ENCODE data around the gene MZB1.
"Not testable (repeated sequence)": the region's sequence is repeated elsewhere in the genome, so short reads cannot be mapped to it uniquely, and the experiment has no call there.

Gene MZB1

DNA sequence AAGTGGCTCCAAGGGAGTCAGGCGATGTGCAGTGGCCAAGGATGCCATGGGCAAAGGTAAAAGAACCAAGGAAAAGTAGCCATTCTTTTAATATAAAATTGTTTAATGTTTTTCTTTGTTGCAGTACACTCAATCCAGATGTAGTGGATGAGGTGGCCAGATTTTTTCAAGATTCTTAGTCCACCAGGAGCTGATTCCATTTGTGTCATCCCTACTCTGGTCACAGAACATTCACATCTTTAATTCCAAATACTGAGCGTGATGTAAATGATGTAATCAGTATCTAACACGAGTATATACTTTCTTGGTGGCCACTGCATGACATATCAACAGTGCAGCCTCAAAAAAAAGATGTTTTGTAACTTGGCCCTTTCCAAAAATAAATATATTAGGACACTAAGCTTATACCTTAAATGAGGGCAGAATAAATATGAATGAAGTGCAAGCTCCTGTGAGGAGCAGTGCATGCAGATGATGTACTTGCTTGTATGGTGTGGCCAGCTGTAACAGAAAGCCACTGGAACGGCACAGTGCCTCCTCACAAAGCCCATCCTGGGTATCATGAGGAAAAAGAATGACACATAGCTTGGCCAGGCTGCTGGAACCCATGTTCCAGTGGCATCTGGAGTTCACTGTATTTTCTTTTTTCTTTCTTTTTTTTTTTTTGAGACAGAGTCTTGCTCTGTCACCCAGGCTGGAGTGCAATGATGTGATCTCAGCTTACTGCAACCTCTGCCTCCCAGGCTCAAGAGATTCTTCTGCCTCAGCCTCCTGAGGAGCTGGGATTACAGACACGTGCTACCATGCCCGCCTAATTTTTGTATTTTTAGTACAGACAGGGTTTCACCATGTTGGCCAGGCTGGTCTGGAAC, 20.6 kb upstream of the MZB1 start:
- no peak for DNase-seq

DNA sequence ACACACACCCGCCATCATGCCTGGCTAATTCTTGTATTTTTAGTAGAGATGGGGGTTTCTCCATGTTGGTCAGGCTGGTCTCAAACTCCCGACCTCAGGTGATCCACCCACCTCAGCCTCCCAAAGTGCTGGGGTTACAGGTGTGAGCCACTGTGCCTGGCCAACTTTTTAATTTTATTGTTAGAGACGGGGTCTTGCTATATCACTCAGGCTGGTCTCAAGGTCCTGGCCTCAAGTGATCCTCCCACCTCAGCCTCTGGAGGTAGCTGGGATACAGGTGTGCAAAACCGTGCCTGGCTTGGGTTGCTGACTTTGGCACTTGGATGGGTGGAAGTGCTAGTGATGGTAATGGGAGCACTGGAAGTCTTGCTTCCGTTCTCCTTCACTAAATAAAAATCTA, 19.4 kb upstream of the MZB1 start:
- DNase-seq, result not testable (repeated sequence)

DNA sequence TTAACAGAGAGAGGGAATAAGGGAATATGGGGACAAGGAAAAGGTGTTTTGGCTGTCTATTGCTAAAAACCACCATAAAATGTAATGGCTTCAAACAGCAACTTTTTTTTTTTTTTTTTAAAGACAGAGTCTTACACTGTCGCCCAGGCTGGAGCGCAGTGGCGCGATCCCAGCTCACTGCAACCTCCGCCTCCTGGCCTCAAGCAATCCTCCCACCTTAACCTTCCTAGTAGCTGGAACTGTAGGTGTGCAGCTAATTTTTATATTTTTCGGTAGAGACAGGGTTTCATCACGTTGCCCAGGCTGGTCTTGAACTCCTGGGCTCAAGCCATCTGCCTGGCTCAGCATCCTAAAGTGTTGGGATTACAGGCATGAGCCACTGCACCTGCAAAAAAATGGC, 18.5 kb upstream of the MZB1 start:
- DNase-seq, result no peak

DNA sequence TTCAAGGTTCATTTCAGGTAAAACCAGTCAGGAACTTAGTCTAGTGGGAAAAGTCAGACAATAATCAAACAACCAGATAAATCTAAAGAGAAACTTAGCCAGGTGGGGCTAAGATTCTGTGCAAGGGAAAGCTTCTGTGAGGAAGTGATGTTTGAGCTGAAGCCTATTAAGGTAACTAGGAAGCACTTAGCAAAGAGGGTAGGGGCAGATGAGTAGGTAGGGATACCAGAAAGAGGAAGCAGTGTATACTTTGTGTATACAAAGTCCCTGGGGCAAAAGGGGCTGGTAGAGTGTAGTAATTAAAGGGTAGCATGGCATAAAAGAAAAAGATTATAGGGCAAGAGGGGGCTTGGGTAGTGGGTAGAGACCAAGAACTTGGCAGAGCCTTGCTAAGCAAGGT, 17.8 kb upstream of the MZB1 start:
- DNase-seq, result no peak

DNA sequence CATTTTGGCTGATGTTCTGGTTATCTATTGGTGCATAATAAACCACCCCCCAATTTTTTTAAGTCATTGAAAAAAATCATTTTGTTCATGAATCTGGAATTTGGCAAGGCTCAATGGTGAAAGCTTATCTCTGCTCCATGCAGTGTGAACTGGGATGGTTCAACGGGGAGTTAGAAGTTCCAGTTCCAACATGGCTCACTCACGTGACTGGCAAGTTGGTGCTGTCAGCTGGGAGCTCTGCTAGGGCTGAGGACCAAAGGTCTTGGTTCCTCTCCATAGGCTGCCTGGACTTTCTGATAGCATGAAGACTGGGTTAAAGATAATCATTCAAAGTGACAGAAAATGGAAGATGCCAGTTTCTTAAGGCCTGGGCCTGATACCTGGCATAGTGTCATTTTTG, 17.2 kb upstream of the MZB1 start:
- DNase-seq, result no peak

DNA sequence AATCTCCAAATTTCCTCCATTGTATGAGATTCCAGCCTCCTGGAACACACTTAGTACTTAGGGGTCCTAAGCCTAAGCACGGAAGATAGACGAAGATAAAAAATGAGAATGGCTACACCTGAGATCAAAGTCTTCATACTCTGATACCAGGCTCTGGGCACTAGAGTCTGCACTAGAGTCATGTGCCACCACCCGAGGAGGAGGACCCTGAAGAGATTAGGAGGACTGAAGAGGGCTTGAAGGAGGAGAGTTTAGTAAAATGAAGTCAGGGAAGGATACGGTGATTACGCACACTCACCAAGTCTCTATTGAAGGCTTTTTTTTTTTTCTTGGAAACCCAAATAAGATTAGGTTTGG, 14.7 kb upstream of the MZB1 start:
- DNase-seq, result no peak

DNA sequence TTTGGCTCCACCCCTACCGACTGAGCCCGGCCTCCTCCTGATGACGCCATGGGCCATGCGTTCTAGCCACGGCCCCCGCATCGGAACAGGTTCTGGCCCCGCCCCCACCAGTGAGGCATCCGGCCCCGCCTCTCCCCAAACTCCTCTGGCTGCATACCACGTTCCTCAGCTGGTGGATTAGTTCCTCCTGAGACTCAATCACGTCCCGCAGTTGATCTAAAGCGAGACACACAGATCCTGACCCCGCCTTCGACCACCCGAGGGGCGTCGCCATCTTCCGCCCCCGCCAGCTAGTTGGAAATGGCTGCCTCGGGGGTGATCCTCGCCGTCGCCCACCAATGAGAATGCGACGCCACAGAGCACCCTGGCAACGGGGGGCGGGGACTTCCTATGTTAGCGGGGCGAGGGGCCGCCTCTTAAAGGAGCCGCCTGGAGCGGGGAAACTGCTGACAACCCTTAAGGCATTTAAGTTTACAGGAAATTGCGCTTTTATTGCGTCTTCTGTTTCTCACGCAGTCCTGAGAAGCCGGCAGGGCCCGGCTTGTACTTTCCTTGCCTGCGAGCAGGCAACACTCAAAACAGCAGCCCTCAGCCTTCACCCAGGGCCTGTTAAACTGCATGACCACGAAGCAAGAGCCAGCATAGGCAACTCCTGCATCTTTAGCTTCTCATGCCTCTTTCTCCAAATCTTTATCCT, 14.2 kb upstream of the MZB1 start, which contains the start of gene SPATA24:
Gene SPATA24 (minus strand): TSS at position 303 of the 697 bp plus-strand sequence. CDS start 29 bp downstream, at position 274.
- peak; percentile 97 for DNase-seq

DNA sequence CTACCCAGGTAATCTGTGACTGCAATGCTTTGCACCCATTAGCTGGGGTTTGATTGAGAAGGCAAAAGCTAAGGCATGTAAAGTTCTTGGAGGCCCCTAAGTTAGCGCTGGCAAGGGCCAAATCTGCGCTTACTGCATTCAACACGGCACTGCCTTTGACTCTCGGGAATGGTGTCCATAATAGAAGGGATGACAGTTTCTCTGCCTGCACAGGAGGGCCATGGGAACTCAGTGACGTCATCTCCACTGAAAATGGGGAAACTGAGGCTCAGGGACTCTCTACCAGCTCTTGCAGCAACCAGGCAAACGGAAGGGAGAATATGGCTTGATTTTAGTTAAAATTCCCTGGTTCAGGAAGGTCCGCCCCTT, 13.7 kb upstream of the MZB1 start:
- no peak for DNase-seq

DNA sequence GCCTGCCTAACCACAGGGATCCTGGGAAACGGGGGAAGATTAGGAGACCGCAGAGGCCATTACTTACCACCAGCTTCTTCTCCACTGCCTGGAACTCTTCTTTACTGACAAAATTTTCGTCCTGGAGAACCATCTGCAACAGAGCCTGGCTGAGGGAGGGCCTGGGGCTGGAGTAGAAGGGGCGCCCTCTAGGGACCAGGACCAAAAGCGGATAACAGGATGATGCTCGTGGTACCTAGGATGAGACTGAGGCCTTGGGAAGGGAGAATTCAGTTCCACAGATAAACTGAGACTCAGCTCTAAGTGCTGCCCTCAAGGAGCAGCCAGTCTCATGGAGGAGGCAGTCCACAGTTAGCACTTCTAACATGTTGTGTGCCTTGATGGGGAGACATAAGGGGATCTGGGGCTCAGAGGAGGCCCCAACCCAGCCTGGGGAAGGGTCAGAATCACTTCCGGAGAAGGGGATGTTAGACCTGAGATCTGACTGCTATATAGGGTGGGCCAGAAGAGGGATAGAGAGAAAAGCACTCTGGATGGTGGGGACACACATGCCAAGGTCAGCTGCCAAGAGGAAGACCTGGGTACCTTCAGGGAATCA, 12.9 kb upstream of the MZB1 start:
- no peak for DNase-seq

DNA sequence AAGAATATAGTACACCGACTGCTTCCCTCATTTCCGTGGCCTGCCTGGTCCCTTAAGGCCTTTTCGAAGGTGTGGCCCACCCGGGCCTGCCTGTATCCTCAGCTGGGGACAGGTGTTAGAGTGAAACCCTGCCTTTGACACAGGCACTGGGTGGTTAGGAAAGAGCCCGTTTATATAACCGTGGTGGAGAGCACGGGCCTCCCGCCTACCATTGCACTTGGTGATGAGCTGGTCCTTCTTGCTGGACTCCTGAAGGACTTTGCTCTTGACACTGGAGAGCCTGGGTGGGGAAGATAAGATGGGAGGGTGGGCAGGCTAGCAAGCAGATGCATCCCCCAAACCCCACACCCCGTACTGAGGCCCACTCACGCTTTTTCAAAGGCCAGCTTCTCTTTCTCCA, 11.8 kb upstream of the MZB1 start:
- no peak for DNase-seq

DNA sequence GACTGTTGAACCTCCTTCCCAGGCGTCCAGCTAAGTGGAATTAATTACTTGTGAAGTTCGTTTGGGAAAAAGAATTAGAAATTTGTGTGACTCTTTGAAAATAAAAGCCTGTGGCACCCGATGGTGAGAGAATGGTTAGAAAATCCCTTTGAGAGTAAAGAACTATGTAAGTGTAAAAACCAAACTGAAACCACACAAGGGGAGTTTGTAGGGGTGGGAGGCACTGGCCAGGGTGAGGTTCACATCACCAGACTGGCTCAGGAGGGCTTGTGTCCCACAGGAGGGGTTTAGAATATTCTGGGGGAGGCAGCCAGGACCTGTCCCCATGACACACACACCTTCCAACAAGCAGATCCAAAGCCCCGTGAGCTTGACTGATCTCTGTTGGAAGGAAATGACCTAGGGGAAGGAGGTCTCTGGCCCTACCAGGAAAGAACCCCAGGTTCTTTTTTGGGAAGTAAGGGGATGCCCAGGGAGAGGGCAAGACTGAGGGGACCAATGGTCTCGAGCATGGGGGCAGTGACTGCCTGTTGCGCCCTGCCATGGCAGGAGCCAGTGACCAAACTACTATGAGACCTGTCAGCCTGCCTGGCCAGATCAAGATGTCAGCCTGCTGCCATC, 9.9 kb upstream of the MZB1 start:
- no peak for DNase-seq

DNA sequence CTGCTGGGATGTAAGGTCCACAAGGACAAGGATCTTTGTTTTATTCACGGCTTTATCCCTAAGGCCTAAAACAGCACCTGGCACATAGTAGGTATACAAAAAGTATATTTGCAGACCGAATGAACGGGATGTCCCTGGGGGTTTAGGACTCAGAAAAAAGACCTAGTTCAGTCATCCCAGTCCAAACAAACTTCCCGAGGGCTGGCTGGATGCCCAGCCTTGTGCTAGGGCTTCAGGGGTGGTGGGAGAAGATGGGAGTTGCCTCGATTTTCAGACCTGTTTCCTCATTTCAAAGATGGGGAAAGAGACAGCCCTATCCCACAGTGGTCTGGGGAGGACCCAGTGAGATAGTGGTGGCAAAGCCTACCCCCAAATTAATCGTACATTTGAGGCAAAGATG, 8.2 kb upstream of the MZB1 start:
- DNase-seq, result no peak

DNA sequence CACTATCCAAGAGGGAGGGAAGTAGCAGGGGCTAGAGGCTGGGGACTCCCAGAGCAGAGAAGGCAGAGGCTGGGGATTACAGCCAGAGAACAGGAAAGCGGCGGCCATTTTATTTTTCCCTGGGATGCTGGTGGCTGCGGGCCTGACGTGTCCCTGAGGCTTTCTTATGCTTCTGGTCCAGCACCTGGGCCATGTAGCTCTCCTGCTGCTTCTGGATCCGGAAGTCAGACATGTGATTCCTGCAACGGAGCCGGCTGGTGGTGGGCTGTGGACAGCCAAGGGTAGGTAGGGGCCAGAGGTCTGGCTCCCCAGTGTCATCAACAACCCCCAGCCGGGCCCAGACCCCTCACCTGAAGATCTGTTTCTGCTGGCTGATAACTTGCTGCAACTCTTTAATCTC, 7.0 kb upstream of the MZB1 start:
- no peak for DNase-seq

DNA sequence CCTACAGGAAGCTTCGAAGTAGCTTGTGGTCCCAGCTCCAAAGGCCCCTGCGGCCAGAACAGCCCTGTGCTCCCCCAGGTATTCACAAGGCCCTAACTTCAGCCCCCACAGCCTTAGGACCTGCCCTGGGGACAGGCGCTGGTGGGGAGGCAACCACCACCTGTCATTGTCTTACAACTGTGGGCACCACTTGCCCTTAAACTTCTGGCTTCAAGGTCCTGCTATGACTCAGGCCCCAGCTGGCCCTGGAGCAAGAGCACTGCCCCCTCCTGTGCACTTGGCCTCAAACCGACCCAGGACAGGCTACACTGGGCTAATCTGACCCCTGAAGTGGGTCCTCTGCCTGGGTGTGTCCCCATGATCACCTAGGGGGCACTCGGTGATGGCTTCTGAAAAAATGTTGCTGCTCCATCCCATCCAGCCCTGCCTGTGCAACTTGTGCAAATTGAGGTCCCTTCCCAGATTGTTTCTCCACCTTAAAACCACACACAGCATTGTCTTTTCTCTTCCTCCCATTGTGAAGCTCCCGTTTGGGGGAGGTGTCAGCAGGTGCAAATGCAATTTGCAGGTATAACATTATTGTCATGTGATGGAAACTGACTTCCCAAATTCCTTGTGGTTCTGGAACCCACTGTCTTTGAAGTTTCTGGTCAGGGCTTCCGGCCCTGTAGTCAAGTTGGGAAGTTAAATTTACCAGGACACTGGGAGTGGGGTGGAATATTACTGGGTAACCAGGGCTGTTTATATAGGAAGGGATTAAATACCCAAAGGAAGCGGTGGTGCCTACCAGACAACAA, 6.3 kb upstream of the MZB1 start:
- no peak for DNase-seq

DNA sequence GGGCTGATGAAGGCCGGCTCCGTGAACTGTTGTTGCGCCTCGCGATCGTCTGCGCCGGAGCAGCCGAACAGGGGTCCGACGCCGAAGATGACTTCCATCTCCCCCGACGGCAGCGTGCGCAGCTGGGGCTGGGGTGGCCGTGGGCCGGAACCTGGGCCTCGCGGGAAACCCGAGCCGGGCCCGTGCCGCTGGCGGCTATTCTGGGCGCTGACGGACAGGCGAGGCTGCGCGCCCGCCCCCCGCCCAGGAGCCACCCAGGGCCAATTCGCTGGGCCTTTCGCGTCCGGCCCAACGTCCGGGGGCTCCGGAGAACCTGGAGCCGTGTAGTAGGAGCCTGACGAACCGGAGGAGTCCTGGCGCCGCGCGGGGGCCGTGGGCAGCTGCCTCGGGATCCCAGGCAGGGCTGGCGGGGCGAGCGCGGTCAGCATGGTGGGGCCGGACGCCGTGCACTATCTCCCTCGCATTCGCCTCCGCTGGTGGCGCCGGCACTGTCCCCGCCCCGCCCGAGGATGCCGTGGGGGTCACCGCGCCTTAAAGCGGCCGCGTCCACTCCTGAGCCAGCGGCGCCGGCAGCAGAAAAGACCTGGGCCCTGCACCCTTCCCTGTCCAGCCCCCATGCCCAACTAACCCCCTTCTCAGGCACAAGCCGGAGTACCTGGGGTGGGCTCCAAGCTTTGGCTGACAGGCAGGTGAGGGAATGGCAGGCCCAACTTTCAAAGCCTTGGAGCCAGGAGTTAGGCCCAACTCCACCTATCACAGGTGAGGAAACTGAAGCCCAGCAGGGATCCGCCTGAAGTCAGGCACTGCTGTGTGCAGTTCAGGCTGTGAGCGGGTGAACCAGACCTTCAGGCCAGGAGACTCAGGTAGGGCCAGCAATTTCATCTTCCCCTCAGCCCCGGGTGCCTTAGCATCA, 5.2 kb upstream of the MZB1 start, which contains the start of gene PROB1:
Gene PROB1 (minus strand): TSS at position 451 of the 913 bp plus-strand sequence. CDS start 23 bp downstream, at position 428.
- peak; percentile 57 for DNase-seq

DNA sequence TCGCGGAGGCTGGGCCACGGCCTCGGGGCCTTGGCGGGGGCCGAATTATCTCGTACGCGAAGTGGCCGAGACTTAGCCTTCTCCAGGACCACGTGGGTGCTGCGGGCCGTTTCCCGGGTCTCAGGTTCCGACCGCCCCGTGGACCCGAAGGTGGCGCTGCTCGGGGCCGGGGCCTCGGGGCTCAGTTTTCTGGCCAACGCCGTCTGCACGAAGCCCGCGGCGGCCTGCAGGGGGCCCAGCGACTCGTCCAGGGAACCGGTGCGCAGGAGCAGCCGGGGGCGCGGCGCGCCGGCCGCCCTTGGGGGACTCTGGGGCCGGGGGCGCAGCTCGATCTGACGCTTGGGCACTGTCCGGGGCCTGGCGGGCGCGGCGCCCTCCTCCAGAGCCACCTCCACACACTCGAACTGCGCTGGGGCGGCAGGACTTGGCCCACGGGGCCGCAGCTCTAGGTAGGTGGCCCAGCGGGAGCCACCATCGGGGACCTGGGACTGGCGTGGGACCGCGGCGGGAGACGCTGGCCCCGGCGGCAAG, 4.5 kb upstream of the MZB1 start:
- peak; percentile 65 for DNase-seq

DNA sequence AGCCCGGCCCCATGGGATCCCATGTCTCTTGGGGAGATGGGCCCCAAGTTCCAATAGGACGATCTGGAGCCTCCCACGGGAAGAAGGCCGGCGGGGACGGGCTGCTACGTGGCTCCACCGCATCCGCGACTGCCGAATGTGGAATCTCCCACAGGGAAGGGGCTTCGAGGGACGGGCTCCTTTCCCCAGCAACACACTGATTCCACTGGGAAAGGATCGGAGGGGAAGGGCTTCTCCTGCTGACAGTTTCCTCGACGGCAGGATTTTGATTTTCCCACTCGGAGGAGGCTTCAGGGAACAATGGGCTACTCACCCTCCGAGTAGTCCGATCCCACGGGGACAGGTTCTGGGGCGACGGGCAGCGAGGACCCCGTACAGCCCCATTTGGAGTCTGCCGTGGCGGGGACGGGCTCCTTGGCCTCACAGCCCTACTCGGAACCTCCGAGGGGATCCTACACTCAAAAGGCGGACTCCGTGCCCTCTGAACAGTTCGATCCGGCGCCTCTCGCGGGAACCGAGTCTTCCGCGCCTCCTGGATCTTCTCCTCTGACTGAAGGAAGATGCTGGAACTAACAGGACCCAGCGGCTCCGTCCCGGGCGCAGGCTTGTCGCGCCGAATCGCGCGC, 3.9 kb upstream of the MZB1 start:
- DNase-seq, result peak; percentile 65

DNA sequence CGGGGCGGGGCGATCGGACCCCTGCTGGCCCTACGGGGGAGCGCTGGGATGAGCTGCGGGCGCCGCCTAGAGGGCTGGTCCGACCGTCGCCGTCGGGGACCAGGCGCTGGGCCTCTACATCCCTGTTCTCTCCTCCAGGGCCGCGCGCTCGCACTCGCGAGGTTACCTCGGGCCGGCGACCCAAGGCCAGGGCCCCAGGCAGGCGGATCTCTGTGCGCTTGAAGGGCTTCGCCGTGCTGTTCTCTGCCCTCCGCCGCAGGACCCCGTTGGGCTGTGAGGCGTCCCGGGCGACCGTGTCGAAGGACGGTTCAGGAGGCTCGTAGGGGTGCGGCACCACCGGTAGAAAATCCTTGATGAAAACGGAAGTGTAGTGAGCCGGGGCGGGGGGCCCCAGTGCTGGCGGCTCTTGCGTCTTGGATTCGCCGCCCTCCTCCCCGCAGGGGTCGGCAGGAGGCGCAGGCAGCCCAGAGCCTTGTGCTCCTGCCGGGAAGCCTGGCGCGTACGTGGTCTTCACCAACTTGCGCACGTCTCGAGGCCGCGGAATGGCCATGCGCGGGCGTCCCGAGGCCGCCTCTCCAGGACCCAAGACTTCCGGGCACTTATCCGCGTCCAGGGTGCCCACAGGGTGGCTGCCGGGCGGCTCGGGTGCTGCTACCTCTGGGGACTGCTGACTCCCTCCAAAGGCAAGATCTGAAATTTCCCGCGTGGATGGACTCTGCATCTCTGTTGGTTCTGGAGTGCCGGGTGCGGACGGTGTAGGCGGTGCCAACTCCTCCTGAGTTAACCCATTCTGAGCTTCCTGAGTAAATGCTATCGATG, 3.2 kb upstream of the MZB1 start:
- DNase-seq, result peak; percentile 83

DNA sequence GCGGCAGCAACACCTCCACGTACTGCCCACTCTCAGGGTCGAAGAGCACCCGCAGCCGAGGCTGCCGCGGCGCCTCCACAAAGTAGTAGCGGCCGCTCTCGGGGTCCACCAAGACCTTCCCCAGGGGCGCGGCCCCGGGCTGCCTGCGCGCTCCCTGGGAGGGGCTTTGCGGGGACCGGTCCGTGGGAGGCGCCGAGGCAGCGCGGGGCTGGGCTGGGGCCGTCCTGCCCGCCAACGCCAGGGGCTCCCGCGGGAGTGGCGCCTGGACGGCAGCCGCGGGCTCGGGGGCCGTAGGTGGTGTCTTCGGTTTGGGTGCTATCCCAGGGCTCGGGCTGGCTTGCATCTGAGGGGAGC, 2.6 kb upstream of the MZB1 start:
- no peak for DNase-seq

Measured in retina (tissue), 1 donor.